Neural cell (in vitro differentiated cells): ENCODE results near the gene TOMM20. TPM values are rescaled to one million over a fixed set of nuclear protein-coding genes. Genes with fewer than 3 reads are reported as not detected.

ENCODE experiments used
- H2AFZ ChIP-seq: fragments of 200-600, 300-800 bp; sonication (generic), shearing (Covaris generic); 2 replicates; pipeline ENCODE4 v1.6.0; 2014; ENCODE audit warnings: low read depth, mild to moderate bottlenecking, antibody characterized with exemption, low read length, moderate library complexity
- H3F3A ChIP-seq: fragments of 200-600 bp; shearing (Covaris generic); 2 replicates; pipeline ENCODE4 v1.6.1; 2016; ENCODE audit warnings: mild to moderate bottlenecking, moderate library complexity, mixed read lengths, antibody characterized with exemption, low read length; ENCODE audit not compliant: insufficient read depth, poor library complexity, severe bottlenecking
- H3K27ac ChIP-seq: fragments of 200-600, 300-800 bp; sonication (generic), shearing (Covaris generic); 2 replicates; pipeline ENCODE4 v1.5.1; 2014; ENCODE audit warnings: mild to moderate bottlenecking, low read length, moderate library complexity
- H3K27me3 ChIP-seq: fragments of 300-800, 200-600 bp; sonication (generic), shearing (Covaris generic); 2 replicates; pipeline ENCODE4 v1.6.0; 2014; ENCODE audit warnings: mild to moderate bottlenecking, low read depth, low read length, moderate library complexity; ENCODE audit not compliant: insufficient read depth
- H3K36me3 ChIP-seq: fragments of 300-800, 200-600 bp; sonication (generic), shearing (Covaris generic); 2 replicates; pipeline ENCODE4 v1.5.1; 2014; ENCODE audit warnings: mild to moderate bottlenecking, antibody characterized with exemption, low read length, moderate library complexity; ENCODE audit not compliant: insufficient read depth
- H3K4me2 ChIP-seq: fragments of 300-800, 200-600 bp; sonication (generic), shearing (Covaris generic); 2 replicates; pipeline ENCODE4 v1.6.0; 2014; ENCODE audit warnings: mild to moderate bottlenecking, low read length
- H3K4me3 ChIP-seq: fragments of 300-800, 200-600 bp; sonication (generic), shearing (Covaris generic); 2 replicates; pipeline ENCODE4 v1.5.1; 2014; ENCODE audit warnings: mild to moderate bottlenecking, low read length, moderate library complexity
- H3K79me2 ChIP-seq: fragments of 200-600 bp; shearing (Covaris generic); replicated peaks from 2 replicates; pipeline ENCODE4 v1.6.0; 2014; ENCODE audit warnings: mild to moderate bottlenecking, low read length, moderate library complexity; ENCODE audit not compliant: insufficient read depth
- H3K9ac ChIP-seq: fragments of 300-800, 200-600 bp; sonication (generic), shearing (Covaris generic); 2 replicates; pipeline ENCODE4 v1.6.1; 2016; ENCODE audit warnings: mild to moderate bottlenecking, low read length, mixed read lengths
- H3K9me2 ChIP-seq: fragments of 200-600 bp; shearing (Covaris generic); 2 replicates; pipeline ENCODE4 v1.6.1; 2016; ENCODE audit warnings: mild to moderate bottlenecking, low read length, mixed read lengths; ENCODE audit not compliant: insufficient read depth
- H3K9me3 ChIP-seq: fragments of 200-600, 300-800 bp; sonication (generic), shearing (Covaris generic); 2 replicates; pipeline ENCODE4 v1.6.1; 2016; ENCODE audit warnings: mild to moderate bottlenecking, mixed run types, low read length, moderate library complexity, mixed read lengths
- H4K20me1 ChIP-seq: fragments of 200-600 bp; shearing (Covaris generic); 2 replicates; pipeline ENCODE4 v1.6.1; 2016; ENCODE audit warnings: mild to moderate bottlenecking, mixed run types; ENCODE audit not compliant: insufficient read depth
- CTCF ChIP-seq: fragments of 450-650 bp; IDR thresholded peaks from 2 replicates; pipeline ENCODE4 v1.5.1; 2014; ENCODE audit warnings: antibody characterized with exemption, mild to moderate bottlenecking, moderate library complexity; ENCODE audit not compliant: poor library complexity, severe bottlenecking
- EZH2 ChIP-seq: fragments of 200-600, 300-800 bp; shearing (Covaris generic), sonication (generic); IDR thresholded peaks from 2 replicates; pipeline ENCODE4 v1.6.1; 2014; ENCODE audit warnings: antibody characterized with exemption, low read length, borderline replicate concordance, mild to moderate bottlenecking; ENCODE audit not compliant: insufficient read depth, poor library complexity, severe bottlenecking
- MXI1 ChIP-seq: fragments of 450-650 bp; conservative IDR thresholded peaks from 2 replicates; pipeline ENCODE4 v1.6.1; 2014; ENCODE audit warnings: antibody characterized with exemption, mild to moderate bottlenecking; ENCODE audit not compliant: poor library complexity, severe bottlenecking
- POLR2AphosphoS5 ChIP-seq: IDR thresholded peaks from 2 replicates; pipeline ENCODE4 v1.6.1; 2012
- RAD21 ChIP-seq: fragments of 450-650 bp; conservative IDR thresholded peaks from 2 replicates; pipeline ENCODE4 v1.6.1; 2014; ENCODE audit warnings: antibody characterized with exemption, mild to moderate bottlenecking, moderate library complexity
- REST ChIP-seq: IDR thresholded peaks from 2 replicates; pipeline ENCODE4 v1.6.1; 2012; ENCODE audit warnings: borderline replicate concordance
- SMC3 ChIP-seq: fragments of 450-650 bp; conservative IDR thresholded peaks from 2 replicates; pipeline ENCODE4 v1.6.1; 2014; ENCODE audit warnings: antibody characterized with exemption, mild to moderate bottlenecking, moderate library complexity; ENCODE audit not compliant: poor library complexity
- TAF1 ChIP-seq: IDR thresholded peaks from 2 replicates; pipeline ENCODE4 v1.6.1; 2012; ENCODE audit warnings: low read depth
- polyA plus RNA-seq: library from polyadenylated mRNA; depleted of rRNA; stranded (reverse); fragments of >200 nt; gene quantifications from 2 replicates; pipeline ENCODE4 v1.2.3, GENCODE V29; 2014

The TOMM20 gene
- polyA plus RNA-seq, 1 donor from 2014 or later = 175 TPM

- no peak overlapping the region for H2AFZ ChIP-seq
- H3F3A ChIP-seq = peaks cover 2% of the 10 kb centered on the region
- no peaks in the 10 kb centered on the region for H3K27me3 ChIP-seq
- no peak overlapping the region for H3K4me2 ChIP-seq
- H3K9me3 ChIP-seq = no peaks in the 10 kb centered on the region
- H3K9ac ChIP-seq = no peak overlapping the region
- no peaks in the 10 kb centered on the region for H3K9me2 ChIP-seq
- H3K79me2 ChIP-seq = no peaks in the 10 kb centered on the region
- no peaks in the 10 kb centered on the region for H4K20me1 ChIP-seq
- no peak for TF ChIP-seq TAF1
- TF ChIP-seq EZH2 = no peak
- TF ChIP-seq REST = no peak
- TF ChIP-seq RAD21 = no peak
- no peak for TF ChIP-seq CTCF
- no peak for TF ChIP-seq POLR2AphosphoS5
- TF ChIP-seq MXI1 = no peak
- H3K27ac ChIP-seq = no peak overlapping the region
- no peaks in the 10 kb centered on the region for H3K36me3 ChIP-seq
- no peak overlapping the region for H3K4me3 ChIP-seq
These were observed 26.4 kb downstream of the TOMM20 start for GRCh38 chr1:235102259-235102582.

GRCh38 chr1:235101558-235102258, 26.9 kb downstream of the TOMM20 start:
- no peak overlapping the region for H3K4me2 ChIP-seq
- H3K27me3 ChIP-seq = no peaks in the 10 kb centered on the region
- H3F3A ChIP-seq = peaks cover 2% of the 10 kb centered on the region
- no peaks in the 10 kb centered on the region for H4K20me1 ChIP-seq
- H3K9me2 ChIP-seq = no peaks in the 10 kb centered on the region
- no peak overlapping the region for H3K27ac ChIP-seq
- H3K9ac ChIP-seq = no peak overlapping the region
- H2AFZ ChIP-seq = no peak overlapping the region
- H3K36me3 ChIP-seq = no peaks in the 10 kb centered on the region
- H3K79me2 ChIP-seq = no peaks in the 10 kb centered on the region
- H3K4me3 ChIP-seq = no peak overlapping the region
- TF ChIP-seq POLR2AphosphoS5 = no peak
- no peak for TF ChIP-seq RAD21
- TF ChIP-seq TAF1 = no peak
- TF ChIP-seq SMC3 = no peak
- no peak for TF ChIP-seq EZH2
- H3K9me3 ChIP-seq = no peaks in the 10 kb centered on the region
